AG04449 (cell line): ENCODE data around the gene ST6GALNAC4.

Experiments
- CTCF ChIA-PET: fragments of 350-600 bp; formaldehyde crosslinking; extraction: SDS; loops from one replicate; lab custom pipeline; 2021; ENCODE audit warnings: antibody characterized with exemption; lab: Yijun Ruan, JAX
- POLR2A ChIA-PET: fragments of 400-600, 350-600 bp; formaldehyde crosslinking; extraction: SDS; loops from one replicate; lab custom pipeline; 2020; ENCODE audit warnings: antibody characterized with exemption, inconsistent platforms; lab: Yijun Ruan, JAX
- DNase-seq: peaks from one replicate; pipeline ENCODE4 v3.0.0-alpha.2; 2010; ENCODE audit warnings: low read depth, low spot score
- H3K4me3 ChIP-seq: 2 replicates; pipeline ENCODE4 v1.5.1; 2011; ENCODE audit warnings: low read depth, mild to moderate bottlenecking, control low read depth, low read length
- CTCF ChIP-seq: IDR thresholded peaks from one replicate; pipeline ENCODE4 v1.5.1; 2011; ENCODE audit warnings: mild to moderate bottlenecking, moderate library complexity, low read length, control low read depth, inconsistent platforms; ENCODE audit not compliant: insufficient read depth; ENCODE audit errors: missing control alignments

ST6GALNAC4 gene

GRCh38 chr9:127896395-127897192 is 20.2 kb downstream of the ST6GALNAC4 start:
- TF ChIP-seq CTCF = no peak
- no peak overlapping the region for H3K4me3 ChIP-seq
- no peak for DNase-seq
- ChIA-PET POLR2A (no interaction called here), CTCF (interaction anchor here (0.9 to 5.2 kb wide), 6 partner anchors 9 to 221 kb away, joined by 3 to 22 read pairs (median 6); partner anchors contain the start of gene TOR2A)

GRCh38 chr9:127895811-127896210 is 21.0 kb downstream of the ST6GALNAC4 start:
- no peak overlapping the region for H3K4me3 ChIP-seq
- CTCF ChIA-PET = interaction anchor here (1.0 to 5.2 kb wide), 3 partner anchors 26 kb away, joined by 3 to 22 read pairs (median 7); no protein-coding TSS in a partner anchor
- no peak for DNase-seq
- TF ChIP-seq CTCF = no peak
- POLR2A ChIA-PET = no interaction called here

- POLR2A ChIA-PET = no interaction called here
- no peak for DNase-seq
- CTCF ChIA-PET = interaction anchor here (0.6 to 1.5 kb wide), 3 partner anchors 27 to 158 kb away, joined by 3 to 7 read pairs (median 3); partner anchors contain the start of gene TOR2A
- TF ChIP-seq CTCF = no peak
- no peak overlapping the region for H3K4me3 ChIP-seq
Measured at GRCh38 chr9:127893392-127893791, 23.4 kb downstream of the ST6GALNAC4 start.

- POLR2A ChIA-PET = no interaction called here
- CTCF ChIA-PET = interaction anchor here (0.9 to 1.5 kb wide), 2 partner anchors 28 to 158 kb away, joined by 3 to 7 read pairs; partner anchors contain the start of gene TOR2A
- no peak for DNase-seq
- H3K4me3 ChIP-seq = no peak overlapping the region
- no peak for TF ChIP-seq CTCF
Measured at GRCh38 chr9:127892831-127893230, 24.0 kb downstream of the ST6GALNAC4 start.

GRCh38 chr9:127890053-127890452 is 26.8 kb downstream of the ST6GALNAC4 start:
- no peak for DNase-seq
- ChIA-PET POLR2A (interaction anchor here (1.2 kb wide), 1 partner anchor 8 kb away, joined by 3 read pairs; no protein-coding TSS in a partner anchor), CTCF (interaction anchor here (1.0 to 2.4 kb wide), 3 partner anchors 9 to 20 kb away, joined by 4 to 12 read pairs (median 5); partner anchors contain the start of gene ST6GALNAC6)
- no peak overlapping the region for H3K4me3 ChIP-seq
- TF ChIP-seq CTCF = no peak

GRCh38 chr9:127887792-127888191 is 29.0 kb downstream of the ST6GALNAC4 start:
- no peak for DNase-seq
- CTCF ChIA-PET = interaction anchor here (1.1 to 1.3 kb wide), 2 partner anchors 9 to 11 kb away, joined by 3 read pairs; no protein-coding TSS in a partner anchor
- POLR2A ChIA-PET = no interaction called here
- no peak overlapping the region for H3K4me3 ChIP-seq
- TF ChIP-seq CTCF = no peak
